HepG2 (cell line): ENCODE data around the gene TBX15.

Experiments
- AGO1 ChIP-seq: fragments of 200-400 bp; formaldehyde crosslinking; IDR thresholded peaks from 2 replicates; pipeline ENCODE4 v1.6.1; 2017; ENCODE audit warnings: mild to moderate bottlenecking, low read depth, low read length, moderate library complexity; ENCODE audit not compliant: poor library complexity, severe bottlenecking
- ASH2L ChIP-seq: fragments of 300-600, 200-600 bp; sonication (generic); IDR thresholded peaks from 2 replicates; pipeline ENCODE4 v1.7.0; 2017; ENCODE audit warnings: low read depth, mild to moderate bottlenecking, moderate library complexity, mixed read lengths, low read length; ENCODE audit not compliant: insufficient read length
- CTCF ChIP-seq: sonication (generic); formaldehyde crosslinking; IDR thresholded peaks from 2 replicates; pipeline ENCODE4 v1.5.0; 2020; ENCODE audit warnings: mild to moderate bottlenecking, missing genetic modification reagents, moderate library complexity
- HDAC1 ChIP-seq: sonication (generic); formaldehyde crosslinking; IDR thresholded peaks from 2 replicates; pipeline ENCODE4 v1.5.1; 2020; ENCODE audit warnings: mild to moderate bottlenecking, missing genetic modification reagents
- HIC2 ChIP-seq: sonication (generic); formaldehyde crosslinking; IDR thresholded peaks from 2 replicates; pipeline ENCODE4 v1.9.0; 2022; ENCODE audit warnings: low read depth, missing genetic modification reagents
- NR3C1 ChIP-seq: sonication (generic); formaldehyde crosslinking; IDR thresholded peaks from 2 replicates; pipeline ENCODE4 v1.4.0; 2020; ENCODE audit warnings: missing genetic modification reagents
- PHB2 ChIP-seq: fragments of 450-650 bp; IDR thresholded peaks from 2 replicates; pipeline ENCODE4 v1.6.1; 2018; ENCODE audit not compliant: partially characterized antibody
- PTBP1 ChIP-seq: fragments of 200-400 bp; formaldehyde crosslinking; IDR thresholded peaks from 2 replicates; pipeline ENCODE4 v1.6.1; 2018; ENCODE audit warnings: low read length, low read depth; ENCODE audit not compliant: poor library complexity, severe bottlenecking
- TRAFD1 ChIP-seq: sonication (generic); formaldehyde crosslinking; IDR thresholded peaks from 2 replicates; pipeline ENCODE4 v1.5.1; 2020; ENCODE audit warnings: missing genetic modification reagents, mild to moderate bottlenecking, borderline replicate concordance
- ZHX1 ChIP-seq: sonication (generic); formaldehyde crosslinking; IDR thresholded peaks from 2 replicates; pipeline ENCODE4 v1.8.1; 2022; ENCODE audit warnings: low read depth, mild to moderate bottlenecking, missing genetic modification reagents
- ZNF232 ChIP-seq: sonication (generic); formaldehyde crosslinking; IDR thresholded peaks from 2 replicates; pipeline ENCODE4 v1.4.0; 2020; ENCODE audit warnings: missing genetic modification reagents, borderline replicate concordance
- ZNF296 ChIP-seq: sonication (generic); formaldehyde crosslinking; conservative IDR thresholded peaks from 2 replicates; pipeline ENCODE4 v1.5.0; 2020; ENCODE audit warnings: mild to moderate bottlenecking, missing genetic modification reagents
- ZNF432 ChIP-seq: sonication (generic); formaldehyde crosslinking; IDR thresholded peaks from 2 replicates; pipeline ENCODE4 v1.5.0; 2020; ENCODE audit warnings: missing genetic modification reagents, mild to moderate bottlenecking, borderline replicate concordance

DNA sequence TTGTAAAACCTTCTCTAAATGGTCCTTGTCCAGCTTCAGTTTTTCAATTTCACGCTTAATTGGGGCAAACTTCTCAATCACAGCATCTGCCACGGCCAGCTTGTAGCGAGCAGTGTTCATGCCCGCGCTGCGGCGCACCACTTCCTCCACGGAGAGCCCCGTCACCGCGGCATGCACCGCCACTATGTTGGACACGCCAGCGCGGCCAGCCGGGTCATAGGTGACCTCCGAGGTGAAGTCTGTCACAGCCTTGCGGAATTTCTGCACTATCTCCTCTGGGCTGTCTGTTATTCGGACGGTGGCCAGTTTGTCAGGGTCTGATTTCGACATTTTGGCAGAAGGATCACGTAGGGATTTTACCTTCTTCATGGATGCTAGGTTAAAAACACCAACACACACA is 44.8 kb upstream of the TBX15 start:
- TF ChIP-seq ZNF232: no peak
- no peak for TF ChIP-seq TRAFD1 (CRISPR knock-in tag)
- TF ChIP-seq CTCF (CRISPR knock-in tag): no peak
- TF ChIP-seq NR3C1 (CRISPR knock-in tag): no peak
- no peak for TF ChIP-seq HDAC1 (CRISPR knock-in tag)
- TF ChIP-seq ZNF296 (CRISPR knock-in tag): no peak
- TF ChIP-seq ZNF432 (CRISPR knock-in tag): no peak
- no peak for TF ChIP-seq PHB2
- no peak for TF ChIP-seq ZHX1
- TF ChIP-seq HIC2: no peak
- no peak for TF ChIP-seq PTBP1
- TF ChIP-seq ASH2L: no peak
- TF ChIP-seq AGO1: no peak
